ENCODE results near the gene SLC2A10.

DNA sequence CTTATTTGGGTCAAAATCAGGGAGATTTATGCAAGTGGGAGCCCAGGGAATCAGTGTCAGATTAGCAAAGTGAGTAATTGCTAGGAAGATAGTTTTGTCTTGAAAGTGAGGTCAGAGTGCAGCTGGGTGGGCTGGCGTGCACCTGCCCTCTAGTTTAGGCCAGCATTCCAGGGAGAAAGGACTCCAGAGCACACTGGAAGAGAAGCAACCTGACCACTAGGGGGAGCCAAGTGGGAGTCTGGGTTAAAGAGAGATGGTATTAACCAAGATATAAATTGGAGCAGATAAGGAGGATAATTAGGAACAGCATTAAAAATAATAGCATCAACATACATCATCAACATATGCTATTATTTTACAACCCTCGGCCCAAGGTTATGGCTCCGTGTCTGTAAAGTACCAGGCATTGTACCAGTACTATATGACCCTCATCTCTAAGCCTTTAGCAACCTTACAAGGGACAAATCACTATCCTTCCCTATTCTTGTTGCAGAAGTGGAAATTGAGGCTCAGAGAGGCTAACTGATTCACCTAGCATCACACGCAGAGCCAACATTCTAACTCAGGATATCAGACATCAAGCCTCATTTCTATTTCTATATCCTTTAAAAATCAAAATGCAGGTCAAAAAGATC is 57.8 kb downstream of the SLC2A10 start:
- TF ChIP-seq, protein P1, sequence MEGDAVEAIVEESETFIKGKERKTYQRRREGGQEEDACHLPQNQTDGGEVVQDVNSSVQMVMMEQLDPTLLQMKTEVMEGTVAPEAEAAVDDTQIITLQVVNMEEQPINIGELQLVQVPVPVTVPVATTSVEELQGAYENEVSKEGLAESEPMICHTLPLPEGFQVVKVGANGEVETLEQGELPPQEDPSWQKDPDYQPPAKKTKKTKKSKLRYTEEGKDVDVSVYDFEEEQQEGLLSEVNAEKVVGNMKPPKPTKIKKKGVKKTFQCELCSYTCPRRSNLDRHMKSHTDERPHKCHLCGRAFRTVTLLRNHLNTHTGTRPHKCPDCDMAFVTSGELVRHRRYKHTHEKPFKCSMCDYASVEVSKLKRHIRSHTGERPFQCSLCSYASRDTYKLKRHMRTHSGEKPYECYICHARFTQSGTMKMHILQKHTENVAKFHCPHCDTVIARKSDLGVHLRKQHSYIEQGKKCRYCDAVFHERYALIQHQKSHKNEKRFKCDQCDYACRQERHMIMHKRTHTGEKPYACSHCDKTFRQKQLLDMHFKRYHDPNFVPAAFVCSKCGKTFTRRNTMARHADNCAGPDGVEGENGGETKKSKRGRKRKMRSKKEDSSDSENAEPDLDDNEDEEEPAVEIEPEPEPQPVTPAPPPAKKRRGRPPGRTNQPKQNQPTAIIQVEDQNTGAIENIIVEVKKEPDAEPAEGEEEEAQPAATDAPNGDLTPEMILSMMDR (conservative IDR thresholded peaks at IDR 0.05; ENCODE audit: low read length) = peak; percentile 82
- TF ChIP-seq EZH2phosphoT487 (IDR thresholded peaks at IDR 0.05; ENCODE audit: borderline replicate concordance) = no peak

Measured in Loucy (cell line).